Measurements from ENCODE around the gene NCR3LG1.

The NCR3LG1 gene, protein sequence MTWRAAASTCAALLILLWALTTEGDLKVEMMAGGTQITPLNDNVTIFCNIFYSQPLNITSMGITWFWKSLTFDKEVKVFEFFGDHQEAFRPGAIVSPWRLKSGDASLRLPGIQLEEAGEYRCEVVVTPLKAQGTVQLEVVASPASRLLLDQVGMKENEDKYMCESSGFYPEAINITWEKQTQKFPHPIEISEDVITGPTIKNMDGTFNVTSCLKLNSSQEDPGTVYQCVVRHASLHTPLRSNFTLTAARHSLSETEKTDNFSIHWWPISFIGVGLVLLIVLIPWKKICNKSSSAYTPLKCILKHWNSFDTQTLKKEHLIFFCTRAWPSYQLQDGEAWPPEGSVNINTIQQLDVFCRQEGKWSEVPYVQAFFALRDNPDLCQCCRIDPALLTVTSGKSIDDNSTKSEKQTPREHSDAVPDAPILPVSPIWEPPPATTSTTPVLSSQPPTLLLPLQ

GRCh38 chr11:17351510-17352176, at the start of gene NCR3LG1:
TSS of gene NCR3LG1 (plus strand) at chr11:17351800. CDS start at chr11:17351970, 170 bp downstream.
- DNase-seq = no peak

- no peak for DNase-seq
These were observed 38.0 kb upstream of the NCR3LG1 start for GRCh38 chr11:17313349-17314231.

GRCh38 chr11:17314232-17314547, 37.4 kb upstream of the NCR3LG1 start:
- no peak for DNase-seq

- no peak for DNase-seq
These were observed 36.6 kb upstream of the NCR3LG1 start for GRCh38 chr11:17314904-17315426.

DNA sequence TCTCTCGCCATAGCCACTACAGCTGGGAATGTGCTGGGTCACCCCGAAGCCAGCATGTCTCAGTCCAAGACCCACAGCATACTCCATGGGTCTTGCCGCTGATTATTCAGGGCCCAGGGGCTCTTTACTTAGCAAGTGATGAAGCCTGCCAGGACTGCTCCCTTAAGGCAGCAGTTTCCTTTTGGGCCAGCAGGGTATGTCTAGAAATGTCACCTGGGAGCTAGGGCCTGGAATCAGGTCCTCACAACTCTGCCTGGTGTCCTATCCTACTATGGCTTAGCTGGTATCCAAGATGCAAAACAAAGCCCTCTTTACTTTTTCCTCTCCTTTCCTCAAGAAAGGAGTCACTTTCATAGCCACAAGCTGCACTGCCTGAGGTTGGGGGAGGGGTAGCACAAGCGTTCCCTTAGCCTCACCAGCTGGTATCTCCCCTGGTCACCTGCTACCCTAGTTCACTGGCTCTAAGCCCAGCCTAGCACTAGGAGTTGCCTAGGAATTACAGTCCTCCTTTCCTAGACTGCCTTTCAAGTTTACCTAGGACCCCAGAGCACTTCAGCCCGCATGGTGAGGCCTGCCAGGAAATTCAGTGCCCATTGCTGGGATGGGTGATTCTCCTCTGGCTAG, 22.6 kb upstream of the NCR3LG1 start:
- DNase-seq = no peak

- DNase-seq = no peak
These were observed 19.9 kb upstream of the NCR3LG1 start for GRCh38 chr11:17331669-17332068.

DNA sequence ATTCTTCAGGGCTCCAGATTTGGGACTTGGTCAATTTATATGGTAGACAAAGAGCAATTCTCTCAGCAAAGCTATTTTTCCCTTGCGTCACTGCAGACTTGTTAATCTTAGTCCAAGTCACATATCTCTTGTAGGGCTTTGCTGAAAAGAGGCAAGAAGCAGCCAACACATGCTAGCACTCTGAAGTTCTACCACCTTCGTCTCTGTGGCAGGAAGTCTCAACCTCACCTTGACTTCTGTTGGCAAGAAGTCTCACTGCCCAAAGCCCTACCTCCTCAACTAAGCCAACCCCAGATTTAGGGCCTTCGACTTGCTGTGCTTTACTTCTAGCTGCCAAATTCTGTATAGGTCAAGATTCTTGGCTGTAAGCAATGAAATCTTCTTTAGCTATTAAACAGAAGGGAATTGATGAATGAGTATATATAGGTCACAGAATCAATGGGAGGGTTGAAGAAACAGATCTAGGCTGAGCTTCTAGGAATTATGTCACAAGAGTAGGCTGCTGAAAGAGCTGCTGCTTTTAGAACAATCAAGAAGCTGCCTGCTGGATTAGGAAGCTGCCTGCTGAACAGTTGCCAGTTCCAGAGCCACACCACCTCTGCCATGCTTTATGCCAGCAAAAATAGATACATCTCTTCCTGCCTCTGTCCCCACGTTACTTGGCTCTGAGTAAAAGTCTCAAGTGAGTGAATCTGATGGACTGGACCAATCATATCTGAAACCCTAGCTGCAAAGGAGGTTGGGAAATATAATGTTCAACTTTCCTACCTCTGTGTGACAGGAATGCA, 17.6 kb upstream of the NCR3LG1 start:
- no peak for DNase-seq

DNA sequence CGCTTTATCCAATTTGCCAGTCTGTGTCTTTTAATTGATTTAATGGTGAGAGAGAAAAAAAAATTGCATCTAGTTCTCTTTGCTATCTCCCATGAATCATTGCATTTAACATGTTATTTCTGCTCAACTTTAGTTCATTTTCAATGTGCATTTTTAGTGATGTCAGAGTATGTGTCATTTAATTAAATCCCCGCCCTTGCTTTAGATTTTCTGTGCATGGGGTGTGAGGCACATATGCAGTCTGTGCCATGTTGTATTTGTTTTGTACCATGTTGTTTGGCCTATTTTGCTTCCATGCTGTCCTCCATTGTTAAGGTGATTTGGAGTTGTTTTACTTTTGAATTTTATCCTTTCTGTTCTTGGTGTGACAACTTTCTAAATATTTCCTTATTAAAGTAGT, 8.3 kb upstream of the NCR3LG1 start:
- DNase-seq = no peak

DNA sequence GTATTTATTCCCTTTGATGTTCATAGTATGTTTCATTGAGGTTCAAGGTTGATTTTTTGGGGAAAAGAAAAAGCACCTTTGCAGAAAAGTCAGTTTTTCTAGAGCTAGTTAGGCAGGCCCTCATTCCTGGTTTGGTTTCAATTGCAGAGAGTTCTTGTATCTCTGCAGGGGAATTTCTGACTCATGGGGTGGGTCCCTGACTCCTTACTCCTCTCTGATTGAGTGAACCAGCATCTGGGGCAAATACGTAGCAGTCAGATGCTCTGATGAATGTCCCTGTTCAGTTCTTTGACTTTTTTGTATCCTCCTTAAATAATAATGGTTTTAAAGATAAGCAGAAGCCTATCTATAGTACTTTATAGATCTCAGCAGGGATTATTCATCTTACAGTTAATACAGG, 7.7 kb upstream of the NCR3LG1 start:
- no peak for DNase-seq

DNA sequence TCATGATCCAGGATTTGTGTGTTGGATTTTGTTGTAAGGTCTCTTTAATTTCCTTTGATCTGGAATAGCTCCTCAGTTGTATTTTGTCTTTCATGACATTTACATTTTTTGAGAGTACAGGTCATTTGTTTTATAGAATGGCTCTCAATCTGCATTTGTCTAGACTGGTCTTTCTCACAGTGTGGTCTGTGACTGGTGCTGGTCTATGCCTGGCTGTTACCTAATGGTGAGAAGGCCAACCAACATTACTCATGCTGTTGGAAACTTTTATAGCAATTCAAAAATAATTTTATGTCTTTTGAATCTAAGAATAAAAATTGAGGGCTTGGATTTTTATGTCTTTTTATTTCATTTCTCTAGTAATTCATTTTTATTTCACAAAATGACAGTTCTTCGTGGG, 3.9 kb upstream of the NCR3LG1 start:
- DNase-seq = no peak

DNA sequence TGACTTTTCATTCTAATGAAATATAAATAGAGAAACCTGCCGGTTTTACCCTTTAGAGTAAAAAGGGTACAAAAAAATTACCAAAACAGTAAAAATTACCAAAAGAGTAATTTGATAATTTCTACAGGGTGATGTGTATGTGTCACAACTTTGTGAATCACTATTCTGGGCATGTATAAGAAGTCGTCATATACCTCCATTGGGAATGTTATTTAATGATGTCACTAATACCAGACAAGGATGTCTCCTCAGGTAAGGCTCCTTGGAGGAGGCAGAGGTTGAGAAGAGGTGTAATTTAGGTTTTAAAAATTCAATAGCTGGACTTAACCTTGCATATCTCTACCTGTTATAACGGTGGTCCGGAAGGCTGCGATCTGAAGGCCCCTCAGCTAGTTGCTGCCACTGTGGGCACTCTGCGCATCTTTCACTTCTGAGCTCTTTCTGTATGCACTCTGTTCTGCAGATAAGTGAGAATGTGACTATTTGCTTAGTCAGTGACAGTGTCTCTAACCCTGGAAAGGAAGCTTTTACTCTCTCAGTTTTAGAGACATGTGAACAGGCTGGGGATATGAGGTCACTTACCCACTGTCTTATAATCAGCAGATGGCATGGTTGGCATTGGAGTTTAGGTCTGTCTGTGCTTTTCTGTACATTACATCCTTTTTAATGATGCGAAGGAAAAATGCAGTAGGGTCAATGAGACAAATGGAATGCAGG, 987 bp upstream of the NCR3LG1 start:
- no peak for DNase-seq

DNA sequence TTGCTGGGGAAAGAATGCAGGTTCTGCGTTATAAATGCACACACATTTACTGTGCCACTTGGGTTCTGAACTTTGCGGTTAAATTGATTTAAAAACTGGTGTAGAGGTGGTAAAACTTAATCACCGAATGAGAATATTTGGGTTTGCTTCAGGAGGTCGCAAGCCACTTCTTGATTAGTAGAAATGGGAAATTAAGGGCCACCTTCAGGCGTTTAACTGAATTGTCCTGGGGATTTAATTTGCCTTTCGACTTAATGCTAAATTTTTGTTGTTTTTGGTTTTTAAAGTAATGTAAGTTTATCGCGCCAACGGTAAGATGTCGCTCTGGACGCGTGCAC, 459 bp upstream of the NCR3LG1 start:
- DNase-seq = no peak

DNA sequence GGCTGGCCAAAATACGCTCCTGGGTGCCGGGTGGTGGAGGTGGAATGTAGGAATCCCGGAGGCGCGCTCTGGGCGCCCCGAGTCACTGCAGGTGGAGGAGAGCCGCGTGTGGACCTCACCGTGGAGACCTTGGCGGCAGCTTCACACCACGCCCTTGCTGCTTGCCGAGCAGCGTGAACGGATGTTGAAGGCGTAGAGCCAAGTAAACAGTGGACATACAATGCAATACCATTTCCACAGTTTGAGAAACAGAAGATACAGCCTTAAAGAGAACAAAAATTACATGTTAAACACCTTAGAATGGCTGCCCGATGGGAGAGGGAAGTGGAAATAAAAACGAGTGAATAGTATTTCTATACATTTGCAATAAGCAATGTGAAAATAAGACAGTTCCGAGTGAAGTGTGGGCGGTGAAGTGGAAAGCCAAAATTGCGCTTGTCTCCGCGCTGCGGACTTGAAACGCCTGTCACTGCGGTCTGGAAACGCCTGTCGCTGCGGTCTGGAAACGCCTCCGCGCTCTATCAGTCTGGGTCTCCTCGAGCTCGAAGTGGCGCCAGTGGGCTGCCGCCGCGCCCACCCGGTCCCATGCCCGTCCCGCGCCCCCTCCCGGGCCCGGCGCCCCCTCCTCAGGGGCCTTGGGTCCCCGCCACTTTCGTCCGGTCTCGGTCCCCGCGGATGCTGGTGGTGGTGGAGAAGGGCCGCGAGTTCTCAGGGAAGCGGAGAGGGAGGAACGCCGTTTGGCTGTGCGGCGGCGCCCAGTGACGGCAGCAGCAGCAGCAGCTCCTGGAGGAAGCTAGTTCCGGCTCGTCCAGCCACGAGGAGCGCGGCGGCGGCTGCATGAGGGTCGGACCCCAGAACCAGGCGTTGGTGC, 1.6 kb downstream of the NCR3LG1 start:
- DNase-seq = no peak

DNA sequence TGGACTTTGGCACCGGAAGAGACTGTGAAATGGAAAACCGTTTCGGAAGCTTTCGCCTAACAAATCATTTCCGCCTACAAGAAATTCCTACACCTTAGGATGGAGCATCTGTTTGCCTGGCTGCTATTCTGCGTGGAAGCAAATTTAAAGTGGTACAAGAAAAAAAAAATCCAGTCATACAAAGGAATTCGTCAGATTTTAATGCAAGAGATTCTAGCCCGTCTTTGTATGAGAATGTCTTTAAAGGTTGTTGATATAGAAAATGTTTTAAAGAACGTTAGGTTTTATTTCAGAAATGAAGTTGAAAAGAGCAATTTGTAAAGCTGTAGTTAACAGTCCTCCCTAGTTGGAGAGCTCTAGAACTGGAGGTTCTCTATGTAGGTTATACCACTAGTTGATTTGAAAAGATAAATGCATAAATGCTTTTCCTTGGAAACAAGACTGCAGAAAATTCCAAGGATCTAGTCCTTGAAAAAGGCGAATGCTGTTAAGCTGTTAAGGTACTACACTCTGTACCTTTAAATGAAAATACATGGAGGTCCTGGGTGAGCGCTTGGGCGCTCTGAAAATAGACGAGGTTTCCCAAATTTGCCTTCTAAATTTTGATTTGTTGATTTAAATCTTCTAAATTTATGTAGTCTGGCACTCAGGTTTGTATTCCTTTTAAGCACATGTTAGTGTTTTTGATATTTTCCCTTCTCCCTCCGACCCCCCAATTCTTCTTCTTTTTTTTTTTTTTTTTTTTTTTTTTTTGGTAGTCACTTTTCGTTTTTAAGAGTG, 2.4 kb downstream of the NCR3LG1 start:
- DNase-seq = no peak

GRCh38 chr11:17354601-17354991, 3.0 kb downstream of the NCR3LG1 start:
- peak; percentile 35 for DNase-seq

- no peak for DNase-seq
These were observed 14.9 kb downstream of the NCR3LG1 start for GRCh38 chr11:17366495-17366894.

- DNase-seq = no peak
These were observed 17.0 kb downstream of the NCR3LG1 start for GRCh38 chr11:17368551-17368950.

DNA sequence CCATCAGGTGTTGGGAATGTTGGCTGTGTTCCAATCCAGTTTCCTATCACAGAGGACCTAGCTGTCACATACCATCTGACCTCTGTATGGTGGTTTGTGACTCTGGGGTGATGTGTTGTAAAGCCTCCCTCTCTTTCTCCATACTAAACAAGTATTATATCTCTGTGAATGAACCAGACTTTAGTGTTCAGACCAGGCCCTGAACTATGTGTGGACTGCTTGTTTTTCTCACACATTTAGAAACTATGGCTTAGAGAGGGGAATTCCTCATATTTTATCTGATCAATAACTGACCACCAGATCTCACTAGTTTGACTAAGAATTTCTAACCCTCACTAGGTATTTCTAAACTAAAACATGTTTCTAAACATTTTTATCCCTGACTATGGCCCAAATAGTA, 17.5 kb downstream of the NCR3LG1 start:
- DNase-seq = no peak

GRCh38 chr11:17369684-17370243, 18.2 kb downstream of the NCR3LG1 start:
- no peak for DNase-seq
